GM19372 (cell line): Measurements from ENCODE around the gene KRTAP10-9.
"Not testable (repeated sequence)": the region's sequence is repeated elsewhere in the genome, so short reads cannot be mapped to it uniquely, and the experiment has no call there.

Experiments used
- ATAC-seq: cut with Tn5 transposase; IDR thresholded peaks from one replicate; pipeline ENCODE4 v1.9.1; 2021; ENCODE audit warnings: mild to moderate bottlenecking, low read depth, moderate library complexity; ENCODE audit not compliant: unreplicated experiment

The KRTAP10-9 gene

GRCh38 chr21:44626673-44627143 lies at the start of gene KRTAP10-9:
KRTAP10-9 (plus strand) TSS chr21:44627093; CDS start chr21:44627172, 79 bp downstream.
- no peak for ATAC-seq

- ATAC-seq: no peak
Measured at GRCh38 chr21:44578371-44579055, 48.4 kb upstream of the KRTAP10-9 start.

GRCh38 chr21:44579056-44579832 lies 47.6 kb upstream of the KRTAP10-9 start:
- ATAC-seq: no peak

GRCh38 chr21:44579833-44580144 lies 47.1 kb upstream of the KRTAP10-9 start:
- no peak for ATAC-seq

GRCh38 chr21:44580231-44580821 lies 46.6 kb upstream of the KRTAP10-9 start, which contains the start of gene KRTAP10-5:
KRTAP10-5 (minus strand) TSS chr21:44580604; CDS start chr21:44580578, 26 bp downstream.
- not testable (repeated sequence) for ATAC-seq

GRCh38 chr21:44581158-44581557 lies 45.7 kb upstream of the KRTAP10-9 start:
- ATAC-seq: no peak

GRCh38 chr21:44582055-44582454 lies 44.8 kb upstream of the KRTAP10-9 start:
- ATAC-seq: no peak

- no peak for ATAC-seq
Measured at GRCh38 chr21:44583089-44583799, 43.6 kb upstream of the KRTAP10-9 start.

- no peak for ATAC-seq
Measured at GRCh38 chr21:44583800-44584147, 43.1 kb upstream of the KRTAP10-9 start.

- no peak for ATAC-seq
Measured at GRCh38 chr21:44585892-44586291, 41.0 kb upstream of the KRTAP10-9 start.

- ATAC-seq: no peak
Measured at GRCh38 chr21:44589094-44589493, 37.8 kb upstream of the KRTAP10-9 start.

- no peak for ATAC-seq
Measured at GRCh38 chr21:44589586-44590305, 37.1 kb upstream of the KRTAP10-9 start.

GRCh38 chr21:44590311-44590721 lies 36.6 kb upstream of the KRTAP10-9 start:
- no peak for ATAC-seq

- ATAC-seq: not testable (repeated sequence)
Measured at GRCh38 chr21:44590897-44591800, 35.7 kb upstream of the KRTAP10-9 start.

- ATAC-seq: not testable (repeated sequence)
Measured at GRCh38 chr21:44591801-44592130, 35.1 kb upstream of the KRTAP10-9 start.

GRCh38 chr21:44592446-44593311 lies 34.2 kb upstream of the KRTAP10-9 start, which contains the start of gene KRTAP10-6:
KRTAP10-6 (minus strand) TSS chr21:44592505; CDS start chr21:44592484, 21 bp downstream.
- ATAC-seq: no peak

- no peak for ATAC-seq
Measured at GRCh38 chr21:44593598-44594405, 33.1 kb upstream of the KRTAP10-9 start.
